Cardiac muscle cell (in vitro differentiated cells and primary cell): Measurements from ENCODE around the gene GLRA2. TPM values are rescaled to one million over a fixed set of nuclear protein-coding genes. Genes with fewer than 3 reads are reported as not detected.
"Not testable (repeated sequence)": the region's sequence is repeated elsewhere in the genome, so short reads cannot be mapped to it uniquely, and the experiment has no call there.

Experiments
- DNase-seq, 2 donors: peaks; one replicate each; pipeline versions ENCODE4 v3.0.0 to v3.0.0-alpha.2; 2010 to 2017; ENCODE audit warnings: low read depth in 1 of 2, low spot score in 1 of 2
- H3K27ac ChIP-seq: fragments of 200-600 bp; sonication (generic); 2 replicates; pipeline ENCODE4 v1.5.1; 2016
- H3K27me3 ChIP-seq: fragments of 200-600 bp; sonication (generic); 2 replicates; pipeline ENCODE4 v1.6.0; 2016; ENCODE audit warnings: control low read depth
- H3K36me3 ChIP-seq: fragments of 200-600 bp; sonication (generic); 2 replicates; pipeline ENCODE4 v1.5.1; 2016; ENCODE audit warnings: control low read depth
- H3K4me1 ChIP-seq: fragments of 200-600 bp; sonication (generic); 2 replicates; pipeline ENCODE4 v1.8.1; 2017; ENCODE audit warnings: low read depth, mild to moderate bottlenecking, mixed run types
- H3K4me3 ChIP-seq: fragments of 200-600 bp; sonication (generic); 2 replicates; pipeline ENCODE4 v1.5.1; 2016; ENCODE audit warnings: mild to moderate bottlenecking
- H3K9me3 ChIP-seq: fragments of 200-600 bp; sonication (generic); 2 replicates; pipeline ENCODE4 v1.5.1; 2017; ENCODE audit warnings: low read depth, mild to moderate bottlenecking, control low read depth
- CTCF ChIP-seq: IDR thresholded peaks from 2 replicates; pipeline ENCODE4 v1.5.1; 2012; ENCODE audit warnings: low read depth, mild to moderate bottlenecking, low read length
- polyA plus RNA-seq: library from polyadenylated mRNA; unstranded; fragments of >200 nt; fragmentation: Nextera tagmentation; extraction: Ambion mirVana; gene quantifications from 2 replicates; pipeline ENCODE4 v1.2.1, GENCODE V29; 2016
- total RNA-seq: library from RNA; depleted of rRNA; stranded (reverse); fragments of >200 nt; gene quantifications from 2 replicates; pipeline ENCODE4 v1.2.3, GENCODE V29; 2016

Gene GLRA2
- total and polyA plus RNA-seq, 2 experiments from 2014 or later, result 0.12 to 0.15 TPM

GRCh38 chrX:14590693-14591424, 61.5 kb downstream of the GLRA2 start:
- H3K4me3 ChIP-seq, result no peak overlapping the region
- H3K4me1 ChIP-seq, result no peaks in the 10 kb centered on the region
- DNase-seq, result no peak
- TF ChIP-seq CTCF, result no peak
- H3K27ac ChIP-seq, result no peak overlapping the region
- H3K36me3 ChIP-seq, result no peaks in the 10 kb centered on the region
- no peaks in the 10 kb centered on the region for H3K27me3 ChIP-seq
- H3K9me3 ChIP-seq, result no peaks in the 10 kb centered on the region

GRCh38 chrX:14591976-14592375, 62.6 kb downstream of the GLRA2 start:
- Histone ChIP-seq H3K4me1 (no peaks in the 10 kb centered on the region), H3K9me3 (no peaks in the 10 kb centered on the region), H3K27ac (no peak overlapping the region), H3K27me3 (no peaks in the 10 kb centered on the region), H3K36me3 (no peaks in the 10 kb centered on the region), H3K4me3 (no peak overlapping the region)
- DNase-seq, result no peak
- no peak for TF ChIP-seq CTCF

GRCh38 chrX:14594521-14594920, 65.2 kb downstream of the GLRA2 start:
- DNase-seq, result no peak
- H3K27ac ChIP-seq, result no peak overlapping the region
- no peaks in the 10 kb centered on the region for H3K27me3 ChIP-seq
- TF ChIP-seq CTCF, result no peak
- H3K4me1 ChIP-seq, result no peaks in the 10 kb centered on the region
- H3K9me3 ChIP-seq, result no peaks in the 10 kb centered on the region
- no peaks in the 10 kb centered on the region for H3K36me3 ChIP-seq
- H3K4me3 ChIP-seq, result no peak overlapping the region

GRCh38 chrX:14598330-14598729, 69.0 kb downstream of the GLRA2 start:
- Histone ChIP-seq H3K4me1 (no peaks in the 10 kb centered on the region), H3K9me3 (no peaks in the 10 kb centered on the region), H3K36me3 (no peaks in the 10 kb centered on the region), H3K27me3 (no peaks in the 10 kb centered on the region), H3K4me3 (no peak overlapping the region), H3K27ac (no peak overlapping the region)
- TF ChIP-seq CTCF, result no peak
- no peak for DNase-seq

GRCh38 chrX:14607446-14607985, 78.2 kb downstream of the GLRA2 start:
- no peaks in the 10 kb centered on the region for H3K27me3 ChIP-seq
- DNase-seq, result no peak
- H3K9me3 ChIP-seq, result no peaks in the 10 kb centered on the region
- no peaks in the 10 kb centered on the region for H3K36me3 ChIP-seq
- H3K4me1 ChIP-seq, result no peaks in the 10 kb centered on the region
- H3K27ac ChIP-seq, result no peak overlapping the region
- no peak for TF ChIP-seq CTCF
- no peak overlapping the region for H3K4me3 ChIP-seq

- not testable (repeated sequence) for H3K36me3 ChIP-seq, DNase-seq, H3K4me1 ChIP-seq, H3K27ac ChIP-seq, H3K27me3 ChIP-seq, H3K9me3 ChIP-seq, H3K4me3 ChIP-seq
Observed at GRCh38 chrX:14612450-14612849, 83.1 kb downstream of the GLRA2 start.
